Activated CD4-positive, CD25-positive, alpha-beta regulatory T cell (primary cell): Measurements from ENCODE around the gene RHBDD1.

Experiments used
- DNase-seq, 4 experiments: peaks; one replicate each; lab custom pipeline; 2025; lab: John Stamatoyannopoulos, UW

RHBDD1 gene

GRCh38 chr2:226984750-226985582, 149.1 kb downstream of the RHBDD1 start:
- no peak for DNase-seq

- DNase-seq, result no peak
Measured at GRCh38 chr2:226985583-226985946, 149.7 kb downstream of the RHBDD1 start.

- no peak for DNase-seq
Measured at GRCh38 chr2:226991663-226992062, 155.8 kb downstream of the RHBDD1 start.

GRCh38 chr2:226993171-226993570, 157.3 kb downstream of the RHBDD1 start:
- no peak for DNase-seq

GRCh38 chr2:226994775-226995174, 158.9 kb downstream of the RHBDD1 start:
- DNase-seq, result no peak

GRCh38 chr2:226995625-226996041, 159.8 kb downstream of the RHBDD1 start:
- DNase-seq, result no peak

GRCh38 chr2:226999661-227000060, 163.8 kb downstream of the RHBDD1 start:
- no peak for DNase-seq

GRCh38 chr2:227000123-227000522, 164.3 kb downstream of the RHBDD1 start:
- no peak for DNase-seq

- DNase-seq, result no peak
Measured at GRCh38 chr2:227004482-227004881, 168.6 kb downstream of the RHBDD1 start.

GRCh38 chr2:227006189-227006897, 170.5 kb downstream of the RHBDD1 start:
- no peak for DNase-seq

GRCh38 chr2:227007148-227007547, 171.3 kb downstream of the RHBDD1 start:
- no peak for DNase-seq

- DNase-seq, result no peak
Measured at GRCh38 chr2:227007940-227008339, 172.1 kb downstream of the RHBDD1 start.

GRCh38 chr2:227010433-227010832, 174.6 kb downstream of the RHBDD1 start:
- DNase-seq, result no peak

GRCh38 chr2:227013330-227013729, 177.5 kb downstream of the RHBDD1 start:
- DNase-seq, result no peak

- no peak for DNase-seq
Measured at GRCh38 chr2:227013881-227014280, 178.0 kb downstream of the RHBDD1 start.

- no peak for DNase-seq
Measured at GRCh38 chr2:227016894-227017293, 181.0 kb downstream of the RHBDD1 start.

- DNase-seq, result no peak
Measured at GRCh38 chr2:227020416-227020815, 184.6 kb downstream of the RHBDD1 start.

- no peak for DNase-seq
Measured at GRCh38 chr2:227022608-227023007, 186.8 kb downstream of the RHBDD1 start.

GRCh38 chr2:227025510-227025909, 189.7 kb downstream of the RHBDD1 start:
- no peak for DNase-seq

- no peak for DNase-seq
Measured at GRCh38 chr2:227029426-227030105, 193.7 kb downstream of the RHBDD1 start.

GRCh38 chr2:227030789-227031188, 194.9 kb downstream of the RHBDD1 start:
- no peak for DNase-seq

GRCh38 chr2:227031379-227031778, 195.5 kb downstream of the RHBDD1 start:
- no peak for DNase-seq
